ENCODE measurements around the gene GRPEL2.

The GRPEL2 gene

DNA sequence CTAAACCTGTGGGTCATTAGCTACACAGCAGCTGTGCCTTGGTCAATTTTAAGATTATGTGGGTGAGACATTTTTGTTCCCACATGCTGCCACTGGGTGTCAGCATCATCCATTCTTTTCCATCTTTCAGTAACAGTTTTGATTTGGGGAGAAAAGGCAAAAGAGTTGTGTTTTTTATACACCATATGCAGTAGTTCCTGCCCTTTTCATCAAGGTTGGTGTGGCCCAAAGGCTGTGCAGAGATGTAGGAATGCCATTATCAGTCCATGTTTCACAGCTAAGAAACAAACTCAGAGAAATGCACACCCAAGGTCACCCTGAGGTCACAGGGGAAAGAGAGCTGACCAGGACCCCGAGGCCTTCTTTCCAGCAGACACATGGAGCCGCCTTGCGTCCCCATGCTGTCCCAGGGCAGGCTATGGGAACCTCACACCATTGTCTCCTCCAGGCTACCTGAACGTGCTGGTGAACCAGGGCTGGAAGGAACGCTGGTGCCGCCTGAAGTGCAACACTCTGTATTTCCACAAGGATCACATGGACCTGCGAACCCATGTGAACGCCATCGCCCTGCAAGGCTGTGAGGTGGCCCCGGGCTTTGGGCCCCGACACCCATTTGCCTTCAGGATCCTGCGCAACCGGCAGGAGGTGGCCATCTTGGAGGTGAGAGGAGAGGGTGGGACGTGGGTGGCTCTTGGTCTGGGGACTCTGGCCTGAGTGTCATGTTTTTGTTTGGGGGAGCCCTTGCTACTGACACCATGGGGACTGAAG is 27.8 kb upstream of the GRPEL2 start:
- peak in 1 of 2 donors; percentile 13 for DNase-seq (ENCODE audit: extremely low read depth in 1 of 2, low read depth in 1 of 2)

DNA sequence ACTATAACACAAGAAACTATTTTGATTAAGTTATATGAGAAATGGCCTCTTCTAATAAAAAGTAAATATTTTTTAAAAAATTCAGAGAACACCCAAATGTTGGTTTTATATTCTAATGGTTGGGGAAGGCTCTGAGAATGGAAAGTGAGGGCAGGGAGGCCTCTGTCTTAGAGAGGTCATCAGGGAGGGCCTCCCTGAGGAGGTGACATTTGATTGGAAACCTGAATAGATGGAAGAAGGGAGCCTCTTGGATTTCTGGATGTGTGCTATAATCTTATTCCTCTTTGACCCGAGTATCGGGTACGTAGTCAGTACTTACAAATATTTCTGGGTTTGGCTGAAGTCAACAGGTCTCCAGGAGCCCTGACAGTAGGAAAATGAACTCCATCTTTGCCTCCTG is 26.1 kb upstream of the GRPEL2 start:
- DNase-seq (ENCODE audit: extremely low read depth in 1 of 2, low read depth in 1 of 2), result no peak

DNA sequence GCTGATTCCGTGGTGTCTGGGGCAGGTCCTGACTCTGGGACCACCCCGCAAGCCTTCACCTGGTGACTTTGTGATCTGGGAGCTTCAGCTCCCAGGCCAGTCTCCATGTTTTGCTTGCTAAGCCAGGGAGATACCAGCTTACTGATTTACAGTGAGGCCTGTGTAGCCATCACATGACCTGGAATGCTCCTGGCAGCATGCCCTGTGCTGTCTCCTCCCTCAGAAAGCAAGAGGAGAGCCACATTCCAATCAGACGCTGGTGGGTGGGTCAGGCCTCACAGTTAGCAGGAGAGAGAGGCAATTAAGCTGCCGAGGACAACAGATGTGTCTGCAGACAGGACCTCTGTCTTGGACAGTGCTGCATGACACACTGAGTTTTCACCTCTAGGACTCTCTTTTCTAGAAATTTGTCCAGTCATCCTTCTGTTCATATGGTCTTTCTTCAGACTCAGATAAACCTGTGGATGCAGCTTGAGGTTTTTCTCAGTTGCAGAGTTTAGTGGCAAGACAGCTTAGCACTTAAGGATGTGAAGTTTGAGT is 24.4 kb upstream of the GRPEL2 start:
- DNase-seq (ENCODE audit: extremely low read depth in 1 of 2, low read depth in 1 of 2), result no peak

DNA sequence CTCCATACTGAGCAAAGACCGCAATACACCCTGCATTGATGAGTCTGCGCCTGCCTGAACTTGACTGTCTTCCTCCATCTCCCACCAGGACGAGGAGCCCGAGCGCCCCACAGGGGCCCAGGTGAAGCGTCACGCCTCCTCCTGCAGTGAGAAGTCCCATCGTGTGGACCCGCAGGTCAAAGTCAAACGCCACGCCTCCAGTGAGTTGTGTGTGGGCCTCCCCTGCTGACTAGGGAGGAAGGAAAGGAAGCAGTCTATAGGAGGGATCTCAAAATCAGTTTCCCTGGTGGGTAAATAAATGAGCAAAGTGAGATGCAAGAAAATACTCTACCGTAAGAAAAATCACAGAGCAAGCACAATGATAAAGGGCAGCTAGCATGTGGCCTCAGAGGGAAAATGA is 22.8 kb upstream of the GRPEL2 start:
- no peak for DNase-seq (ENCODE audit: extremely low read depth in 1 of 2, low read depth in 1 of 2)

DNA sequence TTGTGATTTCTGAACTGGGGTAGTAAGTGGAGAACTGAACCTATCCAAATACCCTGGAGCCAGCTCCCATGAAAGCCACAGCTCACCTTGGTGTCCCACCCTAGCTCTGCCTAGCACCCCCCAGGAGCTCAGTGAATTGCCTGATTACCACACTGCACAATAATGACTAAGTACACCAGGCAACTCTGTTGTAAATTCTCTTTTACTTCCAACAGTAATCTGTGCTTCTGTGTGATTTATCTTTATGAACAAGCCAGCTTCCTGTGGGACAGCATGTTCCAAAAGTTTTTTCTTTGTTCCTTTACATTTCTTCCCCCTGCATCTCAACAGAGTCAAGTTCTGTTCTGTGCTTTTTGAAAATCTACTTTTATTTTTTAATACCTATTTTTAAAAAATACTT is 22.1 kb upstream of the GRPEL2 start:
- no peak for DNase-seq (ENCODE audit: extremely low read depth in 1 of 2, low read depth in 1 of 2)

DNA sequence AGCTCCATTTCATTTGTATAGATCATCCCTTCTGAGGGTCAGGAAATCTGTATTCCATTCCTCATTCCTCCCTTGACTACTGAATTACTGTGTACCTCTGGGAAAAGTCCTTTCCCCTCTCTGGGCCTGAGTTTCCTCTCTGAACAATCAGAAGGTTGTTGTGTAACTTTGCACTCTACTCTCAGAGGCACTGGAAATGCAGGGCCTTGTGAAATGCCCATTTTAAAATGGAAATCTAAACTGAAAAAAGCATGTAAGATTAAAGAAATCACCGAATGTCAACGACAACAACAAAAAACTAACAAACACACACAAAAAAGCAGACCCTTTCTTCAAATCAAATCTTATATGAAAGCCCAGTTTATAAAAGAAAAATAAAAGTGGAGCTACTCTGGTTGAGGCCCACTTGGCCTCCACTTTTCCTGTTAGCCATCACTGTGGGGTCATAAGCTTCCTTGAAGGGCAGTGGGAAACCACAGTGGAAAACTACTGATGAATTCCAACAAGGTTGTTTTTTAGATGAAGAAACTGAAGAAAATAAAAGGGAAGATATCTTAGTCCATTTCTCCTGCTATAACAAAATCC is 21.6 kb upstream of the GRPEL2 start:
- no peak for DNase-seq (ENCODE audit: extremely low read depth in 1 of 2, low read depth in 1 of 2)

DNA sequence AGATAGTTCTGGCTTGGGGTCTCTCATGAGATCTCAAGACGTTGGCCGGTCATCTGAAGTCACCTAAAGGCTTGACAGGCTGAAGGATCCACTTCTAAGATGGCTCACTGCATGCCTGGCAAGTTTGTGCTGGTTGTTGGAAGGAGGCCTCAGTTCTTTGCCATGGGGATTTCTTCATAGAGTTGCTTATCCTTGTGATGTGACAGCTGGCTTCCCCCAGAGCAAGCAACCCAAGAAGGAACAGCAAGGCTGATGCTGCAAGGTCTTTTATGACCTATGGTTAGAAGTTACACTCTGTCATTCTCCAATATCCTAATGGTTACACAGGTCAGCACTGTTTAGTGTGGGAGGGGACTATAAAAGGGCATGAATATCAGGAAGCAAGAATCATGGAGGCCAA is 20.7 kb upstream of the GRPEL2 start:
- no peak for DNase-seq (ENCODE audit: extremely low read depth in 1 of 2, low read depth in 1 of 2)

DNA sequence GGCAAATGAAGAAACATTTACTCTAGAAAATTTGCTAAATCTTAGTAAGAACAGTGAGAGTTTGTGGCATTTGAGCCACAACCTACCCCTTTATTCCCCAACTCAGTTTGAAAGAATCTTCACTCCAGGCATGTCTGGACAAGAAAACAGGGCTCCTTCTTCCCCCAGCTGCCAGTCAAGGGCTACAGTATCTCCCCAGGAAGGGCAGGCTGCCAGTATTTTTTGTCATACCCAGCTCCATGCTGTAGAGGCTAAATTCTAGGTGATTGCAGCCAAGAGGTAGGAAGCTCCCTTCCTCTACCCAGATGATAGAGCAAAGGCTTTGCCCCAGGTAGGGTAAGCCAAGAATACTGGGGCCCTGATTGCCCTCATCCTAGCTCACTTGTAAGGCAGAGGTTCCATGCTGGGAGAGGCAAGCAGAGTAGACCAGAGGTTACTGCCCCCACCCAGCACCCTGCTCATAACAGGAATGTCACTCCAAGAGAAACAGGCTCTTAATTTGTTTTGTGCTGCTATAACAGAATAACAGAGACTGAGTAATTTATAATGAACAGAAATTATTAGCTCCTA is 20.0 kb upstream of the GRPEL2 start:
- DNase-seq (ENCODE audit: extremely low read depth in 1 of 2, low read depth in 1 of 2), result no peak

DNA sequence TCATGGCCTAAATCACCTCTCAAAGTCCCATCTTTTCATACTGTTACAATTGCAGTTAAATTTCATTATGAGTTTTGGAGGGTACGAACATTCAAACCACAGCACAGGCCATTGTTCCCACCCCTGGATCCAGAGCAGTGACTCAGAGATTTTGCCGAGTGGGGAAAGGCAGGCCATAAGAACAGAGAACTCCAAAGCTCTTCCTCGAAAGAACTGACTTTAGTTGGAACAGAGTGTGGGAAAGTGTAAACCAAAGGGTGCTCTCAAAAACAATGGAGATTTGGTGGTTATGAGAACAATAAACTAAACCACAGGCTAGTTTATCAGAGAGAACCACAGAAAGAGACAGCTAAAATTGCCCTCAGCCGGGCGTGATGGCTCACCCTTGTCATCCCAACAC is 19.4 kb upstream of the GRPEL2 start:
- DNase-seq (ENCODE audit: extremely low read depth in 1 of 2, low read depth in 1 of 2), result no peak

DNA sequence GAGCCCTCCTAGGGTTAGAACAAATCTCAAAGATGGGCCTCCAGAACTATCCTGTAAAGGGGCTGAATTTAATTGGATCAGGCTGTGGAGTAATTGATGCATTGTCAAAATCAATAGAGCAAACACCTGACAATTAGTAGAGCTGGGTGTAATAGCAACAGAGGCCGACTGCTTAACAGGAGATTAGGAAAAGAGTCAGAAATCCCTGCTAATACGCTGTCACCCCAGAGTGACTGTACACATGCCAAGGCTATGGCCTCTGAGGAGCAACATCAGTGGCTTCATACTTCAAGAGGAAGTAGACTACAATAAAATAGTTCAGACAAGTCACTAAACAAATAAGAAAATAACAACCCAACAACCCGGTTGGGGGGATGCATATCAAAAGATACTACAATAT is 18.7 kb upstream of the GRPEL2 start:
- DNase-seq (ENCODE audit: extremely low read depth in 1 of 2, low read depth in 1 of 2), result no peak

DNA sequence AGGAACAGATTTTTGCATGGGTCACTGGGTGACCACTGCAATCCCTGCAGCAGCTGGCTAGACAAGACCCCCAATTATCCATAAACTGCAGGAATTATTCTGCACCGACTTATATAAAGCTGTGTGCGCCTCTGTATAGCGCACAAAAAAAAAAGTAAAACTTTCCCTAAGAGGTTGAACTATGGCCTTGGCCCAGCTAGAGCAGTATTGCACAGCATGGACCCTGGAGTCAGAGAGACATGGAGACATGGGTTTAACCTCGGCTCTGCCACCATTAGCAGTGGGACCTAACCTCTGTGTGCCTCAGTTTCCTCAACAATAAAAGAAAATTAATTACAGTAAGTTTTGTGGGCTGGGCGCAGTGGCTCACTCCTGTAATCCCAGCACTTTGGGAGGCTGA is 17.1 kb upstream of the GRPEL2 start:
- no peak for DNase-seq (ENCODE audit: extremely low read depth in 1 of 2, low read depth in 1 of 2)

DNA sequence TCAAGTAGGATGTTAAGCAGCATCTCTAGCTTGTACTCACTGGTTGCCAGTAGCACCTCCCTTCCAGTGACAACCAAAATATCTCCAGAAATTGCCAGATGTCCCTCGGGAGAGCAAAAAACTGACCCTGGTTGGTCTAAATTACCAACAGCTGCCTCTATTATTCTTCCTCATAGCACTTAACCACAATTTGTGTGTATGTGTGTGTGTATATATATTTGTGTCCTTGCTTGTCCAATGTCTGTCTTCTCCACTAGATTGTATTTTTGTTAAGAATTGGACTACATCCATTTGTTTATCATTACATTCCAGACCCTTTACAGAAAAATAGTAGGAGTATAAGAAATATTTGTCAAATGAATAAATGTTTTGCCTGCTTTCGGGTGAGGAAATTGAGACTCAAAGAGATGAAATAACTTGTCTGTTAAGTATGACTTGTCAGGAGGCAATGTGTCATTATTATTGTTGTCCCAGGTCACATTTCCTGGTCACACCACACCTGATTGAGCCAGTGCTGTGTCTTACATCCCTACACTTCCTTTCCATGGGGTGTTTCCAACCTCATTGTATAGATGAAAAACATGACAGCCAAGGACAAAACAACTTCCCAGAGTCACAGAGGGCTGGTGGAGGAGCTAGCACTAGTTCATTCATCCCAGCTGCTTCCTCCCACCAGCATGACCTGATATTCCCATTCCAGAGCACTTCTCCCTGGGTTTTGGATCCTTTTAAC is 11.4 kb upstream of the GRPEL2 start:
- no peak for DNase-seq (ENCODE audit: extremely low read depth in 1 of 2, low read depth in 1 of 2)

DNA sequence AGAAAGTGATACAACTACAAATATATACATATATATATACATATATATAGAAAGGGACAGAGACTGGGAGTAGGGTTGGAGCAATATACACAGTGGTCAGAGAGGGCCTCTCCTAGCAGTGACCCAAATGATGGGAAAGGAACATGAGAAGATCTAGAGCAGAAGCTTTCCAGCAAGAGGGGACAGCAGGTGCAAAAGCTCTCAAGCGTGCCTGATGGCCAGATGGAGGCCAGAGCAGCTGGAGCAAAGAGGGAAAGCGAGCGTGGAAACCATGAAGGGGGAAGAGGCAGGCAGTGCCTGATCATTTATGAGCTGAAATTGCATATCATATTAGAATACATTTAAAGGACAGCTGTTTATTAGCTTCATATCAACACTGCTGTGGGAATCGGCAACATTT is 7.6 kb upstream of the GRPEL2 start:
- no peak for DNase-seq (ENCODE audit: extremely low read depth in 1 of 2, low read depth in 1 of 2)

DNA sequence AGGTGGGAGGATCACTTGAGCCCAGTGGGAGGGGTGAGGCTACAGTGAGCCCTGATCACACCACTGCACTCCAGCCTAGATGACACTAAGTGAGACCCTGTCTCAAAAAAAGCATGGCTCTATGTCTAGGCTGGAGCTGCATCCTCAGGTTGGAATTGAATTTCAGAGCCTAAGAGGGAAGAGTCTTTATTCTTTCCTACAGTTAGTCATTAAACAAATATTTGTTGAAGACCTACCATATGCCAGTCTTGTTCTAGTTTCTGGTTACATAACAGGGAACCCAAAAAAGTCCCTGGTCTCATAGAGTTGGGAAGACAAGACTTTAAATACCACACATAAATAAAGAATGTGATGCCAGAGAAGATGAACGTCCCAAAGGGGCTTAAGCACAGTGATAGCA is 6.9 kb upstream of the GRPEL2 start:
- DNase-seq (ENCODE audit: extremely low read depth in 1 of 2, low read depth in 1 of 2), result no peak

DNA sequence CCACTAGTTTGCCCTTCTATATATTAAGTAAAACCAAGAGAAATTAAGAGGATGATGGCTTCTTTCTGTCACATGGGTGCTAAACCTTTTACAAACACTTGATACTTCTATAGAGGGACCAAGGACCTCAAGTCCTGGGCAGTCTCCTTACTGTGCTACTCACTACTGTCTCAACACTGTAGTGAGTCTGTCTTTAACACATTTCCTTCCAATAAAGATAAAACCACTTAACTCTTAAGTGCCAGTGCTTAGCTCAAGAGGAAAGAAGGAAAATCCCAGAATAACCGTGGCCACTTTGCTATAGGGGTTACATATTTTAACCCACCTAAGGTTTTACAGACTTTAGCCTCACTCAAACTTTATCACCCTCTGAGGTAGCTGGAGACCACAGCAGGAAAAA is 4.4 kb upstream of the GRPEL2 start:
- DNase-seq (ENCODE audit: extremely low read depth in 1 of 2, low read depth in 1 of 2), result no peak

DNA sequence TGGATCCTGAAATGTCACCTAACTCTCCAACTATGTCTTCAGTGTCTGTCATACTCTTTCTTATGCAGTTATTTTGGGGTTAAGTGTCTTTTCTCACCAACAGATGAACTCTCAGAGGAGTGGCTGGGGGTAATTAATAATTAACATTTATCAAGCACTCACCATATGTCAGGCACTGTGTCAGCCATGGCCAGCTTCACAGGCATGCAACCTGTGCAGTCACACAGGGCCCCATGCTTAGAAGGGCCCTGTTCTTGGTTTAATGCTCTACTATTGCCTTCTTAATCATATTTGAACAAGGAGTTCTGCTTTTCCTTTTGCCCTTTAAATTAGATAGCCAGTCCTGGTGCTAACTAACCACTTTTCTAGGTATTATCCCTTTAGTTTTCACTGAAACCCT is 3.4 kb upstream of the GRPEL2 start:
- DNase-seq (ENCODE audit: extremely low read depth in 1 of 2, low read depth in 1 of 2), result no peak

DNA sequence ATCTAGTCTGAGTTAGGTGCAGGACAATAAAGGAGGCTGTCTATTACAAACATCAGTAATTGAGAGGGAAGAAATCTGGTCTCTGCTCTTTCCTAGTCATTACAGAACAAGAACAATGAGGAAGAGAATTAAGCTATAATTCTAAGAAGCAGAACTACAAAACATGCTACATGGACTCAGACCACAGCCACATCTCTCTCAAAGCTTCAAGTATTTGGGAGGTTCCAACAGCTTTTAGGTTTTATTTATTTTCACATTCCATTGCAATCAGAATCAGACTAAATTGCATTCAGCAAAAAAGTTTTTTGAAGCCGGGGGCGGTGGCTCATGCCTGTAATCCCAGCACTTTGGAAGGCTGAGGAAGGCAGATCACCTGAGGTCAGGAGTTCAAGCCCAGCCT is 1.1 kb upstream of the GRPEL2 start:
- DNase-seq (ENCODE audit: extremely low read depth in 1 of 2, low read depth in 1 of 2), result no peak

DNA sequence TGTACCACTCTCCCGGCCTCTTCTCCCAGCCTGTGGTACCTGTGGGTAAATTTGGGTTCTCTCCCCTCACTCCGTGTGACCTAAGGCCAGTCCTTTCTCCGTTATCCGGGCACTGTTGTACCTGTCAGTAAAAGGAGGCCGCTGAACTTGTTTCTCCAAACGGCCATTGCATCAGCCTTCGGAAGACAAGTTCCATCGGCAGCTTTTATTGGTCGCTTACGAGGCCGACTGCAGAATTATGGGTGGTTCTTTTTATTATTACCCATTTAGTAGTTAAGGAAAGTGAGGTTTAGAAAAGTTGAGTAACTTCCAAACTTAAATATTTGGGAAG is 558 bp downstream of the GRPEL2 start:
- DNase-seq (ENCODE audit: extremely low read depth in 1 of 2, low read depth in 1 of 2), result no peak

DNA sequence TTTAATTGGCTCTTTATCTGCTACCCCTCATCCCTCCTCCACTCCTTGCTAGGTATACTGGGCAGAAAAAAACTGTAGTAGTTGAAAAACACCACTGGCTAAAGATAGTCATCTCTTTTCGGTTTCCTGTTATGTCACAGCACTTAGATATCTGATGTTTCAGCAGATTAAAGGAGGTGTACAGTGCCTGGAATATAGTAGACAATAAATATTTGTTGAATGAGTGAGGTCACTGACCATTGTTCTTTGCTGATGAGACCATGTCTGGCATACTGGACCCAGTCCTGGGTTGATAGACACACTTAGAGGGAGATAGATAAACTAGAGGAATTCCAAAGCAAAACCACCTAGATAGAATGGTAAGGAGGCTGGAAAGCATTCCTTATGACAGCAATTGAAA is 3.2 kb downstream of the GRPEL2 start:
- DNase-seq (ENCODE audit: extremely low read depth in 1 of 2, low read depth in 1 of 2), result no peak

DNA sequence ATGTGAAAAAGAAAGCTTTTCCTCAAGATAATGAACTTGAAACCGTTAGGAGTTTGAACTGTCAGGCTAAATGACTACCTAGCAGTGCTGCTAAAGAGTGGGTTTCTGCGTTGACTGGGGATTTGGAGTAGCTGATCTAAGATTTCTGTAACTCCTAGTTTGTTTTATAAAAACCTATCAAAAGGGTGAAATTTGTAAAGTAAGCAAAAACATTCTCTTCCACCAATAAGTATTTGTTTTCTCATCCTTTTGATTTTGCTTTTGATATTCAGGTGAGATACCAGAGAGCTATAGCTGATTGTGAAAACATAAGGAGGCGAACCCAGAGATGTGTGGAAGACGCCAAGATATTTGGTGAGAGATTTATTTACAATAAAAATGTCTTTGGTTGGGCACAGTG is 4.1 kb downstream of the GRPEL2 start:
- no peak for DNase-seq (ENCODE audit: extremely low read depth in 1 of 2, low read depth in 1 of 2)

DNA sequence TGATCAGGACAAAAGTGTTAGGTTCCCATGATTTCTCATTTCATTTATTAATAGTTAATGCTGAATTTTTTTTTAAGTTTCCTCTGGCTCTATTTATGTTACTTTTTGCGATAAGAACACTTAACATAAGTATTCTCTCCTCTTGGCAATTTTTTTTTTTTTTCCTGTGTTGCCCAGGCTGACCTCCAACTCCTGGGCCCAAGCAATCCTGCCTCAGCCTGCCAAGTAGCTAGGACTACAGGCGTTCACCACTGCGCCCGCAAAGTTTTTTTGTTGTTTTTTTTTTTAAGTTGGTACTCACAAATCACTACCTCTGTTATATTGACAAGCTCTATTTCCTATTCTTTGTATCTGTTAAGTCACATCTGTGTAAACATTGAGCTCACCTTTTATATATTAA is 6.9 kb downstream of the GRPEL2 start:
- no peak for DNase-seq (ENCODE audit: extremely low read depth in 1 of 2, low read depth in 1 of 2)

DNA sequence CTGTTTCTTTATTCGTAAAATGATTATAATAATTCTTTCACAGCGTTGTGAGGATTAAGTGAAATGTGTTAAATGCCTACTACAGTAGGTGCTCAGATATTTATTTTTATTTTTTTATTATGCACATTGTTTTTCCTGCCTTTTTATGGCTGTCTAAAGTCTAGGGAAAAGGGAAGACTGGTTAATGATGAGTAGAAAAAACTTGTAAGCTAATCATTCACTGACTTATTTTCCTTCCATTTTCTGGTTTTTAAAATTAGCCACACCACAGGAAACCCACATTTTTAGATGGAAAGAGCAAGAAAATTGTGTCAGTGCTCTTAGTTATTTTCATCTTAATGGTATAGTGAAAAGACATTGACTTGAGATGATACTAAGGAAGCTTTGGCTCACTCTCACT is 8.6 kb downstream of the GRPEL2 start:
- DNase-seq (ENCODE audit: extremely low read depth in 1 of 2, low read depth in 1 of 2), result no peak

All from activated CD8-positive, alpha-beta memory T cell treated with anti-CD3 and anti-CD28 coated beads for 1 hour (primary cell).